MCF 10A (cell line): ENCODE results near the gene RPP14. TPM values are rescaled to one million over a fixed set of nuclear protein-coding genes. Genes with fewer than 3 reads are reported as not detected.
A peak's percentile ranks its signal among the peaks of the same experiment; 100 is the strongest.

Source experiments
- BruUV-seq: library from RNA; stranded (reverse); fragments of 400-500 nt; replicated peaks from 2 replicates; lab custom pipeline; 2021; lab: Mats Ljungman, UMichigan
- CTCF ChIA-PET: fragments of 300-600 bp; sonication (Branson Sonifier 250); formaldehyde crosslinking; extraction: SDS; loops from one replicate; lab custom pipeline; 2021; ENCODE audit warnings: antibody characterized with exemption, inconsistent platforms; lab: Yijun Ruan, JAX
- POLR2A ChIA-PET: fragments of 300-600, 350-650 bp; sonication (Branson Sonifier 250); formaldehyde crosslinking; extraction: SDS; loops from one replicate; lab custom pipeline; 2020; ENCODE audit warnings: antibody characterized with exemption, inconsistent platforms; lab: Yijun Ruan, JAX
- DNase-seq: peaks from one replicate; pipeline ENCODE4 v3.0.0-alpha.2; 2018; ENCODE audit not compliant: unreplicated experiment
- H3K27ac Mint-ChIP-seq: one replicate; pipeline ENCODE4 v1.8.0; 2022; ENCODE audit warnings: mild to moderate bottlenecking, low read depth, mixed read lengths; ENCODE audit not compliant: unreplicated experiment
- H3K27me3 Mint-ChIP-seq: one replicate; pipeline ENCODE4 v1.8.0; 2022; ENCODE audit warnings: mixed read lengths; ENCODE audit not compliant: insufficient read depth, unreplicated experiment
- H3K36me3 Mint-ChIP-seq: one replicate; pipeline ENCODE4 v1.8.0; 2022; ENCODE audit warnings: mild to moderate bottlenecking, moderate library complexity, mixed read lengths; ENCODE audit not compliant: insufficient read depth, unreplicated experiment
- H3K4me1 Mint-ChIP-seq: one replicate; pipeline ENCODE4 v1.8.0; 2022; ENCODE audit warnings: mixed read lengths; ENCODE audit not compliant: insufficient read depth, unreplicated experiment
- H3K4me3 Mint-ChIP-seq: one replicate; pipeline ENCODE4 v1.8.0; 2022; ENCODE audit warnings: mild to moderate bottlenecking, moderate library complexity, mixed read lengths; ENCODE audit not compliant: unreplicated experiment
- H3K9me3 Mint-ChIP-seq: one replicate; pipeline ENCODE4 v1.8.0; 2022; ENCODE audit warnings: mixed read lengths; ENCODE audit not compliant: unreplicated experiment
- intact Hi-C: fragments of 100-400 bp; cut with micrococcal nuclease; formaldehyde crosslinking; loops from 2 replicates; pipeline ENCODE4 v1.14.1; 2022
- total RNA-seq: library from RNA; stranded (reverse); gene quantifications from 2 replicates; pipeline ENCODE4 v1.2.3, GENCODE V29; 2022
- TF ChIP-seq, protein P1 (sequence below): fragments of 200-600 bp; IDR thresholded peaks from one replicate; pipeline ENCODE4 v1.8.0; 2022; ENCODE audit warnings: antibody characterized with exemption, mild to moderate bottlenecking; ENCODE audit not compliant: unreplicated experiment

RPP14 gene
- total RNA-seq, 1 experiment from 2014 or later = 20.0 TPM

DNA sequence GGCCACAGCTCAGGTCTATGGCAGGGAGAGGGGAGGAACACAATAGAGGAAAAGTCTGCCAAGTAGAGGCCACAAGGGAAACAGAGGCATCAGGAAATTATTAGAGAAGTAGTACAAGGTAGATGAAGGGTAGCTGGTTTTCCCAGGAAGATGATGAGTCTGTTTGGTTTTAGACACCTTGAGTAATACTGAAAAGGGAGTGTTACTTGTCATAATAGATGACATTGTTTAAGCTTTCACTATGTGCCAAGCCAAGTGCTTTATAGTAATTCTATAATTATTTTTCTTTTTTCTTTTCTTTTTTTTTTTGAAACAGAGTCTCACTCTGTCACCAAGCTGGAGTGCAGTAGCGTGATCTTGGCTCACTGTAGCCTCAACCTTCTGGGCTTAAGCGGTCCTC is 40.3 kb downstream of the RPP14 start:
- TF ChIP-seq, protein P1, sequence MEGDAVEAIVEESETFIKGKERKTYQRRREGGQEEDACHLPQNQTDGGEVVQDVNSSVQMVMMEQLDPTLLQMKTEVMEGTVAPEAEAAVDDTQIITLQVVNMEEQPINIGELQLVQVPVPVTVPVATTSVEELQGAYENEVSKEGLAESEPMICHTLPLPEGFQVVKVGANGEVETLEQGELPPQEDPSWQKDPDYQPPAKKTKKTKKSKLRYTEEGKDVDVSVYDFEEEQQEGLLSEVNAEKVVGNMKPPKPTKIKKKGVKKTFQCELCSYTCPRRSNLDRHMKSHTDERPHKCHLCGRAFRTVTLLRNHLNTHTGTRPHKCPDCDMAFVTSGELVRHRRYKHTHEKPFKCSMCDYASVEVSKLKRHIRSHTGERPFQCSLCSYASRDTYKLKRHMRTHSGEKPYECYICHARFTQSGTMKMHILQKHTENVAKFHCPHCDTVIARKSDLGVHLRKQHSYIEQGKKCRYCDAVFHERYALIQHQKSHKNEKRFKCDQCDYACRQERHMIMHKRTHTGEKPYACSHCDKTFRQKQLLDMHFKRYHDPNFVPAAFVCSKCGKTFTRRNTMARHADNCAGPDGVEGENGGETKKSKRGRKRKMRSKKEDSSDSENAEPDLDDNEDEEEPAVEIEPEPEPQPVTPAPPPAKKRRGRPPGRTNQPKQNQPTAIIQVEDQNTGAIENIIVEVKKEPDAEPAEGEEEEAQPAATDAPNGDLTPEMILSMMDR = no peak
- no peaks in the 10 kb centered on the region for H3K9me3 Mint-ChIP-seq

DNA sequence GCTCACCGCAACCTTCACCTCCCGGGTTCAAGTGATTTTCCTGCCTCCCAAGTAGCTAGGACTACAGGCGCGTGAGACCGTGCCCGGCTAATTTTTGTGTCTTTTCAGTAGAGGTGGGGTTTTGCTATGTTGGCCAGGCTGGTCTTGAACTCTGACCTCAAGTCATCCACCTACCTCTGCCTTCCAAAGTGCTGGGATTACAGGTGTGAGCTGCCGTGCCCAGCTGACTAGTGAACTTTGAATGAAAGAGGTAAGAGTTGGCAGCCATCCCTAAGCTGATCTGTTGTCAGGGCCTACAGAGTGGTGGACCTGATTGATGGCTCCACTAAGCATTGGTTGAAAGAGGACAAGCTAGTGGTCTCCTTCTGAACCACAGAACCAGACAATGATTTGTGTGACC is 41.9 kb downstream of the RPP14 start:
- Mint-ChIP-seq H3K27me3 (no peaks in the 10 kb centered on the region), H3K36me3 (peaks cover 14% of the 10 kb centered on the region), H3K9me3 (no peaks in the 10 kb centered on the region), H3K4me1 (no peaks in the 10 kb centered on the region), H3K27ac (no peak overlapping the region), H3K4me3 (no peak overlapping the region)
- intact Hi-C loops = no loop called here
- ChIA-PET CTCF (interaction anchor here (1.5 kb wide), 1 partner anchor 11 kb away, joined by 5 read pairs; no protein-coding TSS in a partner anchor), POLR2A (no interaction called here)
- TF ChIP-seq, protein P1 = no peak
- BruUV-seq = no TSS peak
- no peak for DNase-seq

More for the DNA sequence above, 40.3 kb downstream of the RPP14 start:
- ChIA-PET POLR2A (interaction anchor here (1.3 to 1.5 kb wide), 3 partner anchors 8 to 11 kb away, joined by 4 to 6 read pairs (median 5); no protein-coding TSS in a partner anchor), CTCF (no interaction called here)
- BruUV-seq = no TSS peak
- Mint-ChIP-seq H3K27ac (no peak overlapping the region), H3K4me1 (no peaks in the 10 kb centered on the region), H3K36me3 (peaks cover 23% of the 10 kb centered on the region), H3K4me3 (no peak overlapping the region), H3K27me3 (no peaks in the 10 kb centered on the region)
- no peak for DNase-seq
- intact Hi-C loops = no loop called here

DNA sequence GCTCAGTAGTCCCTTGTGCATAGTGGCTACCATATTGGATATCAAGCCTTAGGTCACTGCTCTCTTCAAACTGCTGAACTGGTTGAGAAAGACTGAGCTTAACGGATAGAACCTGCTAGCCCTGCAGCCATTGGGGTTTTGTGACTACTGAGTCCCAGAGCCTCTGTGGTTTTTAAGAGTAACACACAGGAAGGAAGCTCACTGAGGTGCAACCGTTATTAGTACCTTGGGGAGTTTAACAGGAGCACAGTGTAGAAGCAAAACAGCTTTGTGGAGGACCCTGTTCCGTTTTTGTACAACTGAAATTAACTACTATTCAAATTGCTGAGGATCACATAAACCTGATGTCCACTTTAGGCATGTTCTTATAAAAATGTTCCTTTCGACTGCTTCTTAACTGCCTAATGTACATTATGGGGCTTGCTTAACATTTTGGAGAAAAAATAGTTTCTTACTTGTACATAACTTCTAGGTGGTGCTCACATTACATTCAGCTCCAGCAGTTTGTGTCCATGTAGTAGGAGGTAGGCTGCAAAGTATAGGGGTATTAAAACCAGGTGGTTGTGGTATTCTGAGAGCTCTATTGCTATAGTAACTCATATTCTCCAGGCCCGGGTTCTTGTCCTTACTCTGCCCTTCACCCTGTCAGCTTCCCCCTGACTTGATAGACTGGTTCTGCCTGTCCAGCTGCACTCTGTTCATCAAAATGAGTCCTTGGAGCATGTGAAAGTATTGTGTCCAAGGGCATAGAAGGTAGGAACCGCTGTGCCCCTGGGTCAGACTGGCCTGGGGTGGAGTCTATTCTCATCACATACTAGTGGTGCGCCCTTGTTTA is 44.0 kb downstream of the RPP14 start:
- Mint-ChIP-seq H3K36me3 (peaks cover 20% of the 10 kb centered on the region), H3K27me3 (no peaks in the 10 kb centered on the region), H3K27ac (no peak overlapping the region), H3K4me1 (peaks cover 10% of the 10 kb centered on the region), H3K9me3 (no peaks in the 10 kb centered on the region), H3K4me3 (no peak overlapping the region)
- no peak for DNase-seq
- TF ChIP-seq, protein P1 = no peak
- intact Hi-C loops = no loop called here
- CTCF ChIA-PET = interaction anchor here (0.7 to 1.3 kb wide), 10 partner anchors 9 to 281 kb away, joined by 3 to 8 read pairs (median 4); no protein-coding TSS in a partner anchor
- BruUV-seq = no TSS peak
- POLR2A ChIA-PET = interaction anchor here (2.3 kb wide), 1 partner anchor 15 kb away, joined by 11 read pairs; no protein-coding TSS in a partner anchor

DNA sequence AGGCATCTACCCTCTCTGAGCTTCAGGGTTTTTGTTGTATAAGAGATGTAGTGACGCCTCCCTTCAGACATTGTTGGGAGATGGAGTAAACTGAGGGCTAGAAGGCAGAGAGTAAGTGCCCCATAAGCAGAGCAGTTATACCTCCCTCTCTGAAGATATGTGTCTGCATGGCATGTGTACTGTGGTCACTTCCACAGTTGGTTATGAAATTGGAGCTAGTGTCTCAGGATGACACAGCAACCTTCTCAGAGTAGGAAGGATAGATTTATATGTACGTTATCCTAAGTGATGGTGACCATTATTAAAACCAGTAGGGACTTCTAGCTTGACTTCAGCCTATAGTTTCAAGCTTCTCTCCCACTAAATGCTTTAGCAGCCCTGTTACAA is 44.6 kb downstream of the RPP14 start:
- intact Hi-C loops = no loop called here
- H3K4me1 Mint-ChIP-seq = peaks cover 10% of the 10 kb centered on the region
- TF ChIP-seq, protein P1 = no peak
- peak; percentile 31 for DNase-seq
- H3K27ac Mint-ChIP-seq = no peak overlapping the region
- no peaks in the 10 kb centered on the region for H3K27me3 Mint-ChIP-seq
- H3K36me3 Mint-ChIP-seq = peaks cover 20% of the 10 kb centered on the region
- ChIA-PET CTCF (interaction anchor here (0.7 to 1.3 kb wide), 3 partner anchors 10 to 280 kb away, joined by 3 to 5 read pairs (median 4); no protein-coding TSS in a partner anchor), POLR2A (interaction anchor here (2.3 kb wide), 1 partner anchor 15 kb away, joined by 11 read pairs; no protein-coding TSS in a partner anchor)
- no TSS peak for BruUV-seq
- H3K4me3 Mint-ChIP-seq = no peak overlapping the region
- H3K9me3 Mint-ChIP-seq = no peaks in the 10 kb centered on the region
